Left cardiac atrium (tissue), 4 donors: ENCODE measurements around the gene SHANK2. TPM values are rescaled to one million over a fixed set of nuclear protein-coding genes. Genes with fewer than 3 reads are reported as not detected.

Experiments used
- ATAC-seq, 2 donors: fragments of 200-7000 bp; cut with Tn5 transposase; one replicate each; pipeline ENCODE4 v1.9.1; 2020; ENCODE audit warnings: mild to moderate bottlenecking in 2 of 2, moderate library complexity in 2 of 2
- DNase-seq: peaks from one replicate; pipeline ENCODE4 v3.0.0-alpha.2; 2020
- intact Hi-C, 2 donors: fragments of 100-400 bp; cut with DNase I; formaldehyde crosslinking; loops; one replicate each; pipeline versions ENCODE4 v1.14.1 to v1.15.1; 2022 to 2023
- long read RNA-seq: library from polyadenylated mRNA; unstranded; transcript quantifications from one replicate; pipeline ENCODE4 v2.0.0, GENCODE V29; 2021
- total RNA-seq, 2 donors: library from RNA; stranded (reverse); fragmentation: NEBNext Ultra II Directional; extraction: Animal tissue kit (Norgen Biotek cat#: 25700); gene quantifications; one replicate each; pipeline ENCODE4 v1.2.1, GENCODE V29; 2021
- donor health status: DM: no; HTN: yes; CAD: no.
- donor health status: DM: no; HTN: yes; CAD: no; lungs with severe emphysema.
- donor health status: DM: yes; HTN: yes; CAD: no.
- donor health status: Dilated cardiomyopathy.

The SHANK2 gene
- total RNA-seq = under 1 TPM; 0.18 to 0.44 TPM
- long read RNA-seq = 0 reads

DNA sequence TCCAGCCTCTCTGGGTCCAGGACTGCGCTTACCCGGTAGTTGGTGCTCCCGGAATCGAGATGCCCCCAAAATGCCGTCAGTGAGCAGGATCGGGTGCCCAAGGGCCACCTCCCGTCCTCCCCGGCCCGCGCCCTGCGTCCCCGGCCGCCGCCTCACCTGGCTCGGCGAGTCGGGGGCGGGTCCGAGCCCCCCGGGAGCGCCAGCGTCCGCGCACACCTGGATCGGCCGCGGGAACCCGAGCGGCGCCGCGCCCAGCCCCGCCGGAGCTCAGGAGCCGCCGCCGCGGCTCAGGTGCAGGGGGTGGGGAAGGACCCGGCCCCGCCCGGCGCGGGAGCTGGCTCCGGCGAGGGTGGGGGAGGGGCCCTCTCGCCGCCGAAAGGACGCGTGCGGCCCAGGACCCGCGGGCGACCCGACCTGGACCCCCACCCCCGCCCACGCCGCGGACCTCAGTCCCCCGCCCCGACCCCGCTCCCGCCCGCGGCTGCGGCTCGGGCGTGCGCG lies at the start of gene SHANK2:
Gene SHANK2 (minus strand): TSS at position 309 of the 501 bp plus-strand sequence. CDS start 105,251 bp downstream, outside the sequence.
- DNase-seq (no peak), ATAC-seq (peak in 1 of 2 donors; percentile 12)
- intact Hi-C loops = no loop called here

DNA sequence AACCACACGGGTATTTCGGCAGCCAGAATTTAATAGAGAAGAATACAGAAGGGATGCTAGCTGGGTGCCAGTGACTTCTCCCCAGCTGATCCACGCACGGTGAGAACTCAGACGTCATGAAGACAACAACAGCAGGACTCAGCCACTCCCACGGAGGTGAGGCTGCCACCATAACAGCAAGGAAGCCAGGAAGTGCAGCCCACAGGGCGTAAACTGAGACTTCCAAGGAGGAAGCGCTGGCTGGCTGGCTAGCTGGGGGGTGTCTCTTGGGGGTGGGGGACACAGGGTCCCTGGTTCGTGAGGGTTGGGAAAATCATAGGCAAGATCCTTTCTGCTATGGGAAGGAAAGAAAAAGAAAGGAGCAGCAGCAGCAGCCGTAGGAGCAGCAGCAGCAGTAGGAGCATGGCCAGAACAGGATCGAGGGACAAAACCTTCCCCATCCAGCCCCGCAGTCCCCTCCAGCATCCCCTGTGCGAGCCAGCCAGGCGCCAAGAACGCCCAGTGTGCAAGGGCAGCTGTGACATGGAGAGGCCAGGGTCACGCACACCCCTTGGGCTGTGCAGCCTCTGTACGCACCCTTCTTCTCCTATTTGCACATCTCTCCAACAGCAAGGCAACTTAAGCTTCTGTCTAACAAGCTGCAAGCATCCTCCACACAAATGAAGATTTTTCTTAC lies 49.6 kb upstream of the SHANK2 start:
- no peak for ATAC-seq
- DNase-seq = no peak
- intact Hi-C loops = loop anchor here in 1 of 2 donors (10.0 kb wide), 1 partner anchor 177 kb away; no protein-coding TSS in a partner anchor

DNA sequence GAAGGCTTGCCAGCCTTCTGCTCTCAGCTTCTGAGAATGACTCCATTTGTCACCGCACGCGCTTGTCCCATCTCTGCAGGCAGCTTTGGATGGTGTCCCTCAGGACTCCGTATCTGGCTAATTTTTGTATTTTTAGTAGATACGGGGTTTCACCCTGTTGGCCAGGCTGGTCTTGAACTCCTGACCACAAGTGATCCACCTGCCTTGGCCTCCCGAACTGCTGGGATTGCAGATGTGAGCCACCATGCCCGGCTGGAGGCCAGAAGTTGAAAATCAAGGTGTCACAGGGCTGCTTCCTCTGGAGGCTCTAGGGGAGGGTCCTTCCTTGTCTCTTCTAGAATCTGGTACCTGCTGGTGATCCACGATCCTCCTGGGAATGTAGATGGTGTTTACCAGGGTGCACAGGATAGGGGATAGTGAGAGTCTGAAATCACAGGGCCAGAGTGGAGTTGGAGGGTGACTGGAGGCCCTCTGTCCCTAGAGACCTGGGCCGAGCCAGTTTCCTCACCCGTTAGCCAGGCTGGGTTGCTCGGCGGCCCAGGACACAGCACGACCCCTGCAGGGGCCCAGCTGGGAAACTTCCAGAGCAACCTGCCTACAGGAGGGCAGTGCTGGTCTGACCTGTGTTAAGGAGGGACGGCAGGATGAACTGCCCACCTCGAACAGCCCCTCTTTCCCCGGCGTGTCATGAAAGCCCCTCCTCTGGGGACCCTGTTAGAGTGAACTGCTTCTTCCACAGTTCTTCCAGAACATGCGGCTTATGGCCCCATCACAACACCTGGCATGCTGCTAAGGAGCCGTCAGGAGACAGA lies 48.9 kb upstream of the SHANK2 start:
- intact Hi-C loops = loop anchor here in 1 of 2 donors (10.0 kb wide), 1 partner anchor 176 kb away; no protein-coding TSS in a partner anchor
- no peak for ATAC-seq
- DNase-seq = no peak

DNA sequence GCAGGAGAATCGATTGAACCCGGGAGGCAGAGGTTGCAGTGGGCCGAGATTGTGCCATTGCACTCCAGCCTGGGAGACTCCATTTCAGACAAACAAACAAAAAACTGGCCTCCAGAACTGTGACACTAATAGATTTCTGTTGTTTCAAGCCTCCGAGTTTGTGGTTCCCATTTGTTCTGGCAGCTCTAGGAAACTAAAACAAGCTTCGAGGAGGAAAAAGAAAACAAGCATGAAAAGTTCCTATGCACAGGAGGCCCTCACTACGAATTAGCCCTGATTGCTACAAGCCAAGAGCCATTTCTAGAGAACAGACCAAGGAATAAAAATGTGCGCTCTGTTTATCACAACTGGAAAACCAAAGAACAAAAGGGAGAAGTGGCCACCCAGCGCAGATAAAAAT lies 47.8 kb upstream of the SHANK2 start:
- no peak for DNase-seq
- no peak for ATAC-seq
- intact Hi-C loops = loop anchor here in 1 of 2 donors (10.0 kb wide), 1 partner anchor 175 kb away; no protein-coding TSS in a partner anchor

DNA sequence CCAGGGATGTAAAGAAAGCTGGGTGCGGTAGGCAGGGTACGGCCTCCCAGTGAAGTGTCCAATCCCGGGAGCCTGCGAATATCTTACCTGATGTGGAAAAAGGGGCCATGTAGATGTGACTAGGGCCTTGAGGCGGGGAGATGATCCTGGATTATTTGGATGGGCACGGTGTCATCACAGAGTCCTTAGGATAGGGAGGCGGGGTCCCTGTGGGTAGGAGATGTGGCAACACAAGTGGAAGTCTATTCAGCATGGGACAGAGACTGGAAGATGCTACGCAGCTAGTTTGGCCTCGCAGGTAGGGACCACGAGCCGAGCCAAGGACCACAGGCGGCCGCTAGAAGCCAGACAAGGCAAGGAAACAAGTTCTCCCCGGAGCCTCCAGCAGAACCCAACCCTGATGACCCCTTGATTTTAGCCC lies 46.4 kb upstream of the SHANK2 start:
- DNase-seq (no peak), ATAC-seq (no peak)
- intact Hi-C loops = no loop called here

DNA sequence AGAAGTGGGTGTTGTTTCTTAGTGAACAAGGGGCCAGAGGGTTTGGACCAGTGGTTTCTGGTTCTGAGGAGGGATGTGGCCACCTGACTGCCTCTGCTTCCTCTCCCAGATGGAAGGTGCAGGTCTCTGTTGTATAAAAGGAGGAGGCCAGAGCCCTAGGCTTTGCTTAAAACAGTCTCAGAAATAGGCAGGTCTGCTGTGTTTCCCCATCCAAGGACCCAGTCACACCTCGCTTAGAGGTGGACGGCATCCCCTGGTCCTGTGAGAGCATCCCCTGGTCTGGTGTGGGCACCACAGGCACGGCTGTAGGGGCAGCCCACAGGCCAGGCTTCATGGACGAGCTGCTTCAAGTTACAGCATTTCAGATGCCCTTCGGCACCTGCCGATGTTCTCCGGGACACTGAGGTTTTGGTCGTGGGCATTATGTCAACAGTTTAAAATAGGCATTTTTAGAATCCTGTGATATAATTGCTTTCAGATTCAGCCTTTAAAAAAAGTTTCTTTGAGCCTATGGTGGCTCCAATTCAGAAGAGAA lies 45.7 kb upstream of the SHANK2 start:
- DNase-seq (no peak), ATAC-seq (no peak)
- intact Hi-C loops = no loop called here

DNA sequence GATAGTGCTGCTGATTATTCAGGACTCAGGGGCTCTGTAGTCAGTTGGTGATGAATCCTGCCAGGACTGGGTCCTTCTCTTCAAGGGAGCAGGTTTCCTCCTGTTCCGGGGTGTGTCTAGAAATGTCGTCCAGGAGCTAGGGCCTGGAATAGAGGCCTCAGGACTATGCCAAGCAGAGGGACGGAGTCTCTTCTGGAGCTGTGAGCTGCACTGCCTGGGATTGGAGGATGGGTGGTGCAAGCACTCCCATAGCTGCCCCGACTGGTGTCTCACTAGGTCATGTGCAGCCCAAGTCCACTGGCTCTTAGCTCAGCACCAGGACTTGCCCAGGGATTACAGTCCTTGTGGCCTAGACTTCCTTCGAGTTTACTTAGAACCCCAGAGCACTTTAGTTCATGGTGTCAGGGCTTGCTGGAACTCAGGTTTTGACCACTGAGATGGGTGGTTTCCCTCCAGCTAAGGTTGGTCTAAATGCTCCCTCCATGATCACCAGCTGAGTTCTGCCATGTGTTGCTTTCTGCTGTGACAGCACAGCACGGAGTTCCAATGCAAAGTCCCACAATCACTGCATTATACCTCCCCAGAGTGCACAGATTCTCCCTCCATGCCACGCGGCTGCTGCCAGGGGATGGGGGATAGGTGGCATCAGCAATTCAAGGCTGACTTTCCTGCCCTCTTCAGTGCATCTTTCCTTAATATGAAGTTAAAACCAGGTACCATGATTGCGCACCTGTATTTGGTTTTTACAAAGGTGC lies 42.6 kb upstream of the SHANK2 start:
- intact Hi-C loops = no loop called here
- DNase-seq = no peak
- no peak for ATAC-seq

DNA sequence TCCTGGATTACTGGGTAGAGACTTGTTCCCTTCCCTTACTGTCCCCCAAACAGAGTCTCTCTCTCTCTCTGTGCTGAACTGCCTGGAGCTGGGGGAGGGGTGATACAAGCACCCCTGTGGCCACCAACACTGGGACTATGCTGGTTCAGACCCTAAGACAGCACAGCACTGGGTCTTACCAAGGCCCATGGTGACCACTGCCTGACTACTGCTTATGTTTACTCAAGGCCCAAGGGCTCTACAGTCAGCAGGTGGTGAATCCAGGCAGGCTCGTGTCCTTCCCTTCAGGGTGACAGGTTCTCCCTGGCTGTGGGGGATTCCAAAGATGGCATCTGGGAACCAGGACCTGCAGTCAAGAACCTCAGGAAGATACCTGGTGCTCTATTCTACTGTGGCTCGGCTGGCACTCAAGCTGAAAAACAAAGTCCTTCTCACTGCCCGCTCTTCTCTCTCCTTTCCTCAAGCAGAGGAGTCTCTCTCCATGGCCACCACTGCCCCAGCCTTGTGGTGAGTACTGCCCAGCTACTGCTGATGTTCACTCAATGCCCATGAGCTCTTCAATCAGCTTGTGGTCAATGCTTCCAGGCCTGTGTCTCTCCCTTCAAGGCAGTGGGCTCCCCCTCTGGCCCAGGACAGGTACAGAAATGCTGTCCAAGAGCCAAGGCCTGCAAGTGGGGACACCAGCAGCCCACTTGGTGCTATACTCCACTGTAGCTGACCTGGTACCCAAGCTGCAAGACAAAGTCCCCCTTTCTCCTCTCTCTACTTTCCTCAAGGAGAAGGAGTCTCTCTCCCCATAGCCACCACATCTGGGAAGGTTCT lies 41.8 kb upstream of the SHANK2 start:
- DNase-seq = no peak

DNA sequence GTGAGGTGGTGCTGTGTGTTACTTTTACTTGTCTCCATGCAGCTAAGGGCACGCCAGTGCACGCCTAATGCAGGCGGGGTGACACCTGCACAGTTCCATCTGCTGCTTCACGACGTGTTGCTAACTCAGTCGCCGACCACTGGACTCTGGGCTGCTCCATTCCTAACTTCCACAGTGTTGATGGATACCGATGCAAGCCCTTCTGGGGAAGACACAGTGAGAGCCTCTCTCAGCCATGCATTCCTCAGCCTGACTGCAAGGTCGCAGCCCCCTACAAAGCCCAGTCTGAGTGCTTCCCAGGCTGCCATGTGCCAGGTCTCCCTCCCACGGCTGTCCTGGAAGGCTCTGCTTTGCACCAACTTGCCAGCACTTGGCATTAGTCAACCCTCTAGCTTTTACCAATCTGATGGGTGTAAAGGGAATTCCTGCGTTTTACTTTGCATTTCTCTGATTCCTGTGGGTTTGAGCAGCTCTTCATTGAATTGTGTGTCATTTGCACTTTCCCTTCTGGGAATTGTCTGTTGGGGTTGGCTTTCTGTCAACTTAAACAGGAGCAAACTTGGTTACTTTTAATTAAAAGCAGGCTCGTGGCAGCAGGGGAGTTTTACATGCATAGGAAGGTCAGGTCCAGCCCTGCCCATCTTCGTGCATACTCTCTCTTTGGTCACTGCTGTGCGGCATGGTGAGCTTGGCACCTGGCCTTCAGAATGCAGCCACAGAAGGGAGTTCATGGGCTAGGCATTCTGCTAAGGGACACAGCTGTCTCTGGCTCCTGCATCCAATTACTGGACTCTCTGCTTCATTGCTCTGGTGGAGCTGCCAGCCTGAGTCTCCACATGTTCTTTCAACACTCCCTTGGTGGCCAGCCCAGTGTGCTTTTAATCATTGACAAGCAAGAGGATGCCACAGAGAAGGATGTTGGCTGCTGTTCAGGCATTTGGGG lies 34.6 kb upstream of the SHANK2 start:
- ATAC-seq (peak in 1 of 2 donors; percentile 57), DNase-seq (no peak)
- intact Hi-C loops = no loop called here

More for the DNA sequence above, 41.8 kb upstream of the SHANK2 start:
- ATAC-seq = no peak
- intact Hi-C loops = no loop called here

DNA sequence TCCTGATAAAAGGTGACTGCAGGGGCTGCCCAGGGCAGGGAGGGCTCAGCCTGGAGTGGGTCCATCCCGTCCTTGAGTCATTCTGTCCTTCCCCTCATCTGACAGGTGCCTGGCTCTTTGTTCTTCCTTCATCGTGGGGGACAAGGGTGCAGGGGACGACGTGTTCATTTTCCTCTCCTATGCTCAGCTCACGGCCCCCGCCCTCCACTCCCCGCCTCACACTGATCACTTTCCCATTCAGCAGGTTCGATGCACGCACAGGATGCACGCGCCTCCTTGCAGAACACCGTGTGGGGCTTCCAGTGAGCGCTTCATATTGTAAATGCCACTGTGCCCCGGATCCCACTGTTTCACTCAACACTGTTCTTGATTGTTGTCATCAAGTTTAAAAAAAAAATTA lies 32.7 kb upstream of the SHANK2 start:
- no peak for DNase-seq
- intact Hi-C loops = no loop called here
- ATAC-seq = no peak

DNA sequence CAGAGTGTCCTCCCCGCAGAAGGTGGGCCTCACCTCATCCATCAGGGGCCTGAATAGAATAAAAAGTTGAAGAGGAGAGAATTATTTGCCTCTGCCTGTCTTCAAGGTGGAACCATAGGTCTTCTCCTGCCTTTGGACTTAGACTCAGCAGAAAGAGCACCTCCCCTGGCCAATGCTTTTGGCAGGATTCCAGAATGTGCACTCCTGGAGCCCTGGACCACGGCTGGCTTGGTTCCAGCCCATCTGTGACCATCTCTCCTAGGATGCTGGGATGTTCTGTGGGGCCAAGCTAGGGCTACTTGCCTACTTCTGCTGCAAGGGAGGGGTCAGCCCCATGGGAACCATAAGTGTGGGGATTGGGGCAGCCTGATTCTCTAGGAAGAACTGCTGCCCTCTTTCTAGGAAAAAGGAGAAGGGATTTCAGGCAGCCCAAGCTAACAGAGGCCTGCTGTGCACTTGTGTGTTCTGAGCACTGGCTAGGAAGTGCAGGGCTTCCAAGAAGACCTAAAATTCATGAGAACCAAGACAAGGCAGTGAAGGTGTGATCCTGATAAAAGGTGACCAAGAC lies 32.2 kb upstream of the SHANK2 start:
- intact Hi-C loops = no loop called here
- DNase-seq (no peak), ATAC-seq (no peak)

DNA sequence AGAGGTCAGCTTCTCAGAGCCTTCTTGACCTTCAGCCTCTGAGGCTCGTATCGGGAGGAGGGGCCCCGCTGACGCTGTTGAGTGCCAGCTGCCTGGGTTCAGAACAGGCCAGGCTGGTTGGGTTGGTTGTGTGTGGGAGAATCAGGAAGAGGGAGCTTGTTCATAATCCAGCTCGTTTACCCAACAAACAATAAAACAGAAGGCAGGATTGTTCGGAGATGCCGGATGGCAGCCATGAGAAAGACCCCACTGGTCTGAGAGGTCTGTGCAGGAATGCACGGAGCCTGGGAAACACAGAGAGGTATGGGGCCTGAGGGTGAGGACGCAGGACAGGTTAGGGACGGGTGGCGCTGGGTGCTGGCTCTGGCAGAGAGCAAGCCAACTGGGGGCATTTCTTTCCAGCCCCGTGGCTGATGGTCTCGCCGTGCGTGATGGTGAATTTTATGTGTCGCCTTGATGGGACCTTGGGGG lies 31.6 kb upstream of the SHANK2 start:
- ATAC-seq (no peak), DNase-seq (no peak)
- intact Hi-C loops = no loop called here

DNA sequence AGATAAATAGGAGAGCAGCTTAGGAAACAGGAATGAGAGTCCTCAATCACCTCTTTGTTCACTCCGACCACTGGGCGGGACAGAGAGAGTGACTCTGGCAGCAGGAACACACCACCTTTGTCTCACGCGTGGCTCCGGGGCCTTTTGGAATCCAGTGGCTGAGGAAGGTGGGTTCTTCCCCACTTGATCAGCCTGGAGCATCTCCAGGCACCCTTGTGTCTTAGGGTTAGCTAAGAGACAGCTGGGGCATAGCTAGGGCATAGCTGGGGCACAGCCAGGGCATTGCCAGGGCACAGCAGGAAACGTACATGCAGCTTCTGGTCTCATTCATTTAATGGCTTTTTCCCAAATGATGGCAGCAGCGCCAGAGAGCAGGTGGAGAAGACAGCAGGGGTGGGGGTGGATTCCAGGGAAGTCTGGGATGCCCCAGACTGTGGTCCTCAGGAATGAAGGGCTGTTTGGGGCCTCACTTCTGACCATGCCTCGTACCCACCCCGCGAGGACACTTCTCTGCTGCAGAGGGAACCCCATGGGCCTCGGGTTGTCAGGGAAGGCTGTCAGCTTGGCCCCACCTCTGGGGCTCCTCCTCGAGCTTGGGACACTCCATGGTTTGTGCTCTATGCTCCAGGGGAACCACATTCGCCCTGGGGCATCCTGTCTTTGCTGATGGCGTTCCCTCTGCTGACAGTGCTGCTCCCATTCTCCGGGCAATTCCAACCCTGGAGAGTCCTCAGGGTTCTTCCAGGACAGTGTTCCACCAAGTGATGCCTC lies 30.4 kb upstream of the SHANK2 start:
- DNase-seq (no peak), ATAC-seq (no peak)
- intact Hi-C loops = no loop called here

DNA sequence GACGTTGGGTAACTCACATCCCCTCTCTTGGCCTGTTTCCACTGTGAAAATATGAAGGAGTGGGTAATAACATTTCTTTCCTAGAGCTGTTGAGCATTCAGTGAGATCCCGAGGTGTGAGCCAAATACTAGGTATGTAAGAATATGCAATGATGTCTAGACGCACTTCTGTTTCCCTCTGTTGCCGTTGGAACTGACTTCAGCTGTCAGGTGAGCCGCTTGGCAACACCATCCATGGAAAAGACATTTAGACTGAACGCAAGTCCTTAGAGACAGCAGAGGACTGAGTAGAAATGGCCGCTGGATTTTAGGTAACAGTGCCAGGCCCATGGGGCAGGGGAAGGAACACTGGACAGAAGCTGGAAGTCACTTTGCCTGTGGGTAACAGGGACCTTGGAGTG lies 29.5 kb upstream of the SHANK2 start:
- no peak for ATAC-seq
- no peak for DNase-seq
- intact Hi-C loops = no loop called here

DNA sequence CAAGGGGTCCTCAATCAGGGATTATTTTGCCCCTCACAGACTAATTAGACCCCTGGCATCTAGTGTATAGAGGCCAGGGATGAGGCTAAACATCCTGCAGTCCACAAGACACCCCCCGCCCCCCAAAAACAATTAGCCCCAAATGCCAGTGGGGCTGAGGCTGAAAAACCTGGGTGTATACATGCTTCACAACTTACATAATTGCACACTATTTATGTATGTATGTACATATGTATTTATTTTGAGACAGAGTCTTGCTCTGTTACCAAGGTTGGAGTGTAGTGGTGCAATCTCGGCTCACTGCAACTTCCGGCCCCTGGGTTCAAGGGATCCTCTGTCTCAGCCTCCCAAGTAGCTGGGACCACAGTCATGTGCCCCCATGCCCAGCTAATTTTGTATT lies 28.8 kb upstream of the SHANK2 start:
- no peak for DNase-seq
- intact Hi-C loops = no loop called here
- ATAC-seq = no peak
